ENCODE measurements around the gene CHCHD2. TPM values are rescaled to one million over a fixed set of nuclear protein-coding genes. Genes with fewer than 3 reads are reported as not detected.

CHCHD2 gene
- total and polyA plus RNA-seq, 2 of the 13 experiments (the other 11 are each of a cell fraction or from before 2014, with no cell fraction given) = 330 to 572 TPM

- 91% methylated on average over 11 of the region's 16 CpGs for WGBS (ENCODE audit: low lambda C conversion rate)
- CTCF ChIA-PET (ENCODE audit: low intra/inter-chr PET ratio, low total read pairs) = no interaction called here
- Histone ChIP-seq H3K4me3 (replicated peaks in 1 of 3; ENCODE audit: insufficient read depth in 1 of 3, low read depth in 2 of 3, low read length in 3 of 3) (no peak overlapping the region), H3K27me3 (ENCODE audit: control insufficient read depth in 1 of 2, insufficient read depth in 2 of 2, low read length in 2 of 2) (no peaks in the 10 kb centered on the region), H3K27ac (ENCODE audit: extremely low read length, insufficient read depth, low read length) (no peak overlapping the region), H3K4me2 (ENCODE audit: low read depth, low read length) (no peak overlapping the region), H3K9me3 (ENCODE audit: low read length) (no peaks in the 10 kb centered on the region), H3K4me1 (ENCODE audit: insufficient read depth, low read length) (peaks cover 4% of the 10 kb centered on the region), H4K20me1 (ENCODE audit: insufficient read depth, low read length) (no peaks in the 10 kb centered on the region), H3K36me3 (replicated peaks in 1 of 2; ENCODE audit: control insufficient read depth in 1 of 2, insufficient read depth in 2 of 2, low read length in 2 of 2) (no peaks in the 10 kb centered on the region), H2AFZ (ENCODE audit: low read length) (no peak overlapping the region), H3K79me2 (ENCODE audit: insufficient read depth, low read length) (no peaks in the 10 kb centered on the region), H3K9ac (ENCODE audit: insufficient read depth, low read depth, low read length) (no peak overlapping the region)
- TF ChIP-seq NR1H2 (CRISPR knock-in tag; IDR thresholded peaks at IDR 0.05; ENCODE audit: borderline replicate concordance, low read depth) (no peak), FOXA3 (CRISPR knock-in tag; IDR thresholded peaks at IDR 0.05) (no peak), SNAPC4 (CRISPR knock-in tag; IDR thresholded peaks at IDR 0.05) (no peak), GZF1 (CRISPR knock-in tag; IDR thresholded peaks at IDR 0.05) (no peak), FOSL2 (CRISPR knock-in tag; IDR thresholded peaks at IDR 0.05) (no peak), MXD3 (CRISPR knock-in tag; IDR thresholded peaks at IDR 0.05) (no peak), FOXK2 (IDR thresholded peaks at IDR 0.05) (no peak), ZBTB43 (CRISPR knock-in tag; conservative IDR thresholded peaks at IDR 0.05) (no peak), NBN (conservative IDR thresholded peaks at IDR 0.05) (no peak), ZNF180 (CRISPR knock-in tag; IDR thresholded peaks at IDR 0.05; ENCODE audit: borderline replicate concordance, low read depth) (no peak), TFDP2 (CRISPR knock-in tag; IDR thresholded peaks at IDR 0.05) (no peak), KAT2B (IDR thresholded peaks at IDR 0.05; ENCODE audit: borderline replicate concordance, low read depth, low read length) (no peak), HNRNPH1 (optimal IDR thresholded peaks at IDR 0.05; ENCODE audit: low read depth, low read length) (no peak), ZMAT5 (CRISPR knock-in tag; IDR thresholded peaks at IDR 0.05; ENCODE audit: borderline replicate concordance, low read depth) (no peak), SMYD3 (CRISPR knock-in tag; IDR thresholded peaks at IDR 0.05) (no peak), SMAD9 (CRISPR knock-in tag; IDR thresholded peaks at IDR 0.05) (no peak), ZNF776 (CRISPR knock-in tag; IDR thresholded peaks at IDR 0.05) (no peak), PHF8 (CRISPR knock-in tag; IDR thresholded peaks at IDR 0.05) (no peak), ZNF138 (CRISPR knock-in tag; IDR thresholded peaks at IDR 0.05; ENCODE audit: low read depth) (no peak)
- in situ Hi-C loops (cut with HindIII; ENCODE audit: extremely low pct_ligation_motif_present, low pct_unique_long_range_greater_than_20kb) (loop anchor here (25.0 kb wide), 1 partner anchor 325 kb away; no protein-coding TSS in a partner anchor), intact Hi-C loops (cut with micrococcal nuclease; ENCODE audit: unreplicated experiment) (no loop called here)
- ATAC-seq (no peak), DNase-seq (ENCODE audit: low spot score) (no peak), FAIRE-seq (no peak)
- no TSS peak for BruUV-seq (replicated peaks)
- POLR2A ChIA-PET = interaction anchor here (0.6 kb wide), 1 partner anchor 11 kb away, joined by 3 read pairs; no protein-coding TSS in a partner anchor
Measured at GRCh38 chr7:56087445-56087844, 18.8 kb downstream of the CHCHD2 start.

All from HepG2 (cell line).